Measurements from ENCODE around the gene CEP120.

DNA sequence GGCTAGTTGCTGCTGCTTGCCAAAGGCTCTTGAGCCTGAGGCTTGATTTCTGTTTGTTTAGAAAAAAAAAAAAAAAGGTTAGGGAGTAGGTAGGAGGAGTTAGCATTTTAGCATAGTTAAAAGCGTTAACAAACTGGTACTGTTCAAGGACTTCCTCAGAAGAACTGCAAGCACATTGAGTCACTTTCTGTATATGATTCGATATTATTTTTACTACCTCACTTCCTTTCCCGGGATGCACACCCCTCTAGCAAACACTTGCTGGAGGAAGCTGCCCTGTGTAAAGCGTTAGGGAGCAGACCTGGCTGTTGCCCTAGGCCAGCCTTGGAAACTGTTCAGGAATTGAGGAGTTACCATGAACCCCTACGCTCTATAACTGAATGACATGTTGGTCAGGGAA, 15.7 kb upstream of the CEP120 start:
- TF ChIP-seq GATA3 (IDR thresholded peaks at IDR 0.05; ENCODE audit: borderline replicate concordance) (no peak), POLR2A (IDR thresholded peaks at IDR 0.05; ENCODE audit: low read length) (no peak), FOSB (CRISPR knock-in tag; IDR thresholded peaks at IDR 0.05) (no peak), CTCF (IDR thresholded peaks at IDR 0.05) (no peak), FOSL2 (IDR thresholded peaks at IDR 0.05) (no peak), FOSL2 (CRISPR knock-in tag; IDR thresholded peaks at IDR 0.05) (no peak), NR3C1 (IDR thresholded peaks at IDR 0.05) (no peak), FOXS1 (CRISPR knock-in tag; IDR thresholded peaks at IDR 0.05) (no peak), RNF2 (IDR thresholded peaks at IDR 0.05; ENCODE audit: borderline replicate concordance, low read depth) (no peak), RAD21 (conservative IDR thresholded peaks at IDR 0.05 in 1 of 2, IDR thresholded peaks at IDR 0.05 in 1 of 2) (no peak), TP53 (CRISPR knock-in tag; IDR thresholded peaks at IDR 0.05) (no peak), RFX5 (IDR thresholded peaks at IDR 0.05) (no peak)
